ENCODE results near the gene ADCYAP1R1.

The ADCYAP1R1 gene

GRCh38 chr7:31043051-31043471, 9.0 kb upstream of the ADCYAP1R1 start:
- Histone ChIP-seq H3K4me1 (ENCODE audit: insufficient read depth, low read length) (peaks cover 9% of the 10 kb centered on the region), H3K4me3 (ENCODE audit: low read length) (no peak overlapping the region; the same call in 1 of the 2 replicates), H3K9me3 (ENCODE audit: insufficient read depth, low read depth, low read length) (no peaks in the 10 kb centered on the region), H3K27me3 (ENCODE audit: insufficient read depth, low read length) (peaks cover 47% of the 10 kb centered on the region; the same call in 1 of the 2 replicates), H3K9ac (ENCODE audit: low read depth, low read length) (no peak overlapping the region), H3K27ac (ENCODE audit: low read depth, low read length) (no peak overlapping the region), H3K36me3 (ENCODE audit: insufficient read depth, low read length) (no peaks in the 10 kb centered on the region)
- WGBS: 31% methylated on average over 9 of the region's 9 CpGs

- Histone ChIP-seq H3K27me3 (ENCODE audit: insufficient read depth, low read length) (peaks cover 44% of the 10 kb centered on the region), H3K9ac (ENCODE audit: low read depth, low read length) (no peak overlapping the region), H3K4me3 (ENCODE audit: low read length) (no peak overlapping the region), H3K4me1 (ENCODE audit: insufficient read depth, low read length) (peaks cover 9% of the 10 kb centered on the region), H3K27ac (ENCODE audit: low read depth, low read length) (no peak overlapping the region), H3K9me3 (ENCODE audit: insufficient read depth, low read depth, low read length) (no peaks in the 10 kb centered on the region), H3K36me3 (ENCODE audit: insufficient read depth, low read length) (no peaks in the 10 kb centered on the region)
- 72% methylated on average over 5 of the region's 5 CpGs for WGBS
Observed at GRCh38 chr7:31044529-31044928, 7.6 kb upstream of the ADCYAP1R1 start.

- WGBS: 91% methylated on average over 5 of the region's 5 CpGs
- peaks cover 9% of the 10 kb centered on the region for H3K4me1 ChIP-seq (ENCODE audit: insufficient read depth, low read length)
- H3K27ac ChIP-seq (ENCODE audit: low read depth, low read length): no peak overlapping the region
- H3K27me3 ChIP-seq (ENCODE audit: insufficient read depth, low read length): peaks cover 47% of the 10 kb centered on the region
- H3K36me3 ChIP-seq (ENCODE audit: insufficient read depth, low read length): no peaks in the 10 kb centered on the region
- no peaks in the 10 kb centered on the region for H3K9me3 ChIP-seq (ENCODE audit: insufficient read depth, low read depth, low read length)
- no peak overlapping the region for H3K9ac ChIP-seq (ENCODE audit: low read depth, low read length)
- H3K4me3 ChIP-seq (ENCODE audit: low read length): no peak overlapping the region
Observed at GRCh38 chr7:31046723-31047122, 5.4 kb upstream of the ADCYAP1R1 start.

GRCh38 chr7:31047313-31048146, 4.6 kb upstream of the ADCYAP1R1 start:
- Histone ChIP-seq H3K4me1 (ENCODE audit: insufficient read depth, low read length) (peaks cover 9% of the 10 kb centered on the region), H3K27ac (ENCODE audit: low read depth, low read length) (no peak overlapping the region), H3K4me3 (ENCODE audit: low read length) (no peak overlapping the region), H3K27me3 (ENCODE audit: insufficient read depth, low read length) (peaks cover 44% of the 10 kb centered on the region), H3K9me3 (ENCODE audit: insufficient read depth, low read depth, low read length) (no peaks in the 10 kb centered on the region), H3K9ac (ENCODE audit: low read depth, low read length) (no peak overlapping the region), H3K36me3 (ENCODE audit: insufficient read depth, low read length) (no peaks in the 10 kb centered on the region)
- WGBS: 88% methylated on average over 8 of the region's 9 CpGs

- Histone ChIP-seq H3K9me3 (ENCODE audit: insufficient read depth, low read depth, low read length) (no peaks in the 10 kb centered on the region), H3K4me3 (ENCODE audit: low read length) (no peak overlapping the region), H3K9ac (ENCODE audit: low read depth, low read length) (no peak overlapping the region), H3K4me1 (ENCODE audit: insufficient read depth, low read length) (peaks cover 9% of the 10 kb centered on the region; the same call in 1 of the 2 replicates), H3K27ac (ENCODE audit: low read depth, low read length) (no peak overlapping the region), H3K36me3 (ENCODE audit: insufficient read depth, low read length) (no peaks in the 10 kb centered on the region), H3K27me3 (ENCODE audit: insufficient read depth, low read length) (peaks cover 57% of the 10 kb centered on the region)
- 89% methylated on average over 11 of the region's 12 CpGs for WGBS
Observed at GRCh38 chr7:31049005-31049765, 2.9 kb upstream of the ADCYAP1R1 start.

GRCh38 chr7:31052487-31052840, 356 bp downstream of the ADCYAP1R1 start:
- Histone ChIP-seq H3K9ac (ENCODE audit: low read depth, low read length) (peak overlapping the region; percentile 47; the same call in 1 of the 2 replicates), H3K27ac (ENCODE audit: low read depth, low read length) (no peak overlapping the region), H3K4me3 (ENCODE audit: low read length) (peak overlapping the region; percentile 63), H3K4me1 (ENCODE audit: insufficient read depth, low read length) (peaks cover 9% of the 10 kb centered on the region; the same call in 1 of the 2 replicates), H3K36me3 (ENCODE audit: insufficient read depth, low read length) (no peaks in the 10 kb centered on the region), H3K9me3 (ENCODE audit: insufficient read depth, low read depth, low read length) (no peaks in the 10 kb centered on the region), H3K27me3 (ENCODE audit: insufficient read depth, low read length) (peaks cover 53% of the 10 kb centered on the region)
- under 1% methylated on average over 52 of the region's 52 CpGs for WGBS

- Histone ChIP-seq H3K4me1 (ENCODE audit: insufficient read depth, low read length) (peaks cover 9% of the 10 kb centered on the region; the same call in 1 of the 2 replicates), H3K9me3 (ENCODE audit: insufficient read depth, low read depth, low read length) (no peaks in the 10 kb centered on the region), H3K4me3 (ENCODE audit: low read length) (peak overlapping the region; percentile 63), H3K27me3 (ENCODE audit: insufficient read depth, low read length) (peaks cover 53% of the 10 kb centered on the region), H3K27ac (ENCODE audit: low read depth, low read length) (no peak overlapping the region), H3K9ac (ENCODE audit: low read depth, low read length) (peak overlapping the region; percentile 47; the same call in 1 of the 2 replicates), H3K36me3 (ENCODE audit: insufficient read depth, low read length) (no peaks in the 10 kb centered on the region)
- 3% methylated on average over 50 of the region's 50 CpGs for WGBS
Observed at GRCh38 chr7:31052841-31053601, 913 bp downstream of the ADCYAP1R1 start.

- H3K9me3 ChIP-seq (ENCODE audit: insufficient read depth, low read depth, low read length): no peaks in the 10 kb centered on the region
- H3K9ac ChIP-seq (ENCODE audit: low read depth, low read length): no peak overlapping the region
- no peak overlapping the region for H3K4me3 ChIP-seq (ENCODE audit: low read length)
- 93% methylated on average over 5 of the region's 5 CpGs for WGBS
- no peak overlapping the region for H3K27ac ChIP-seq (ENCODE audit: low read depth, low read length)
- no peaks in the 10 kb centered on the region for H3K36me3 ChIP-seq (ENCODE audit: insufficient read depth, low read length)
- peaks cover 9% of the 10 kb centered on the region; the same call in 1 of the 2 replicates for H3K4me1 ChIP-seq (ENCODE audit: insufficient read depth, low read length)
- H3K27me3 ChIP-seq (ENCODE audit: insufficient read depth, low read length): peaks cover 53% of the 10 kb centered on the region
Observed at GRCh38 chr7:31053986-31054385, 1.9 kb downstream of the ADCYAP1R1 start.

- Histone ChIP-seq H3K4me3 (ENCODE audit: low read length) (no peak overlapping the region), H3K4me1 (ENCODE audit: insufficient read depth, low read length) (peaks cover 9% of the 10 kb centered on the region; the same call in 1 of the 2 replicates), H3K36me3 (ENCODE audit: insufficient read depth, low read length) (no peaks in the 10 kb centered on the region), H3K9ac (ENCODE audit: low read depth, low read length) (no peak overlapping the region), H3K27me3 (ENCODE audit: insufficient read depth, low read length) (peaks cover 49% of the 10 kb centered on the region), H3K9me3 (ENCODE audit: insufficient read depth, low read depth, low read length) (no peaks in the 10 kb centered on the region), H3K27ac (ENCODE audit: low read depth, low read length) (no peak overlapping the region)
- 90% methylated on average over 11 of the region's 11 CpGs for WGBS
Observed at GRCh38 chr7:31054608-31055278, 2.6 kb downstream of the ADCYAP1R1 start.

GRCh38 chr7:31055471-31055870, 3.4 kb downstream of the ADCYAP1R1 start:
- peaks cover 41% of the 10 kb centered on the region for H3K27me3 ChIP-seq (ENCODE audit: insufficient read depth, low read length)
- no peak overlapping the region for H3K9ac ChIP-seq (ENCODE audit: low read depth, low read length)
- WGBS: 94% methylated on average over 5 of the region's 5 CpGs

More at GRCh38 chr7:31055471-31055870, 3.4 kb downstream of the ADCYAP1R1 start:
- Histone ChIP-seq H3K4me1 (ENCODE audit: insufficient read depth, low read length) (peaks cover 9% of the 10 kb centered on the region; the same call in 1 of the 2 replicates), H3K36me3 (ENCODE audit: insufficient read depth, low read length) (no peaks in the 10 kb centered on the region), H3K4me3 (ENCODE audit: low read length) (no peak overlapping the region), H3K9me3 (ENCODE audit: insufficient read depth, low read depth, low read length) (no peaks in the 10 kb centered on the region), H3K27ac (ENCODE audit: low read depth, low read length) (no peak overlapping the region)

Data from HUES64 (cell line).